Smooth muscle cell (in vitro differentiated cells): Measurements from ENCODE around the gene CACNA1I. TPM values are rescaled to one million over a fixed set of nuclear protein-coding genes. Genes with fewer than 3 reads are reported as not detected.

Experiments used
- DNase-seq: peaks from one replicate; lab custom pipeline; 2025; ENCODE audit not compliant: unreplicated experiment; lab: John Stamatoyannopoulos, UW
- H2AFZ ChIP-seq: fragments of 200-600 bp; sonication (generic); 2 replicates; pipeline ENCODE4 v1.6.0; 2016; ENCODE audit warnings: antibody characterized with exemption, low read depth, mild to moderate bottlenecking
- H3F3A ChIP-seq: fragments of 200-600 bp; sonication (generic); 2 replicates; pipeline ENCODE4 v1.6.0; 2017; ENCODE audit warnings: antibody characterized with exemption, low read depth
- H3K27ac ChIP-seq: fragments of 200-600 bp; sonication (generic); 2 replicates; pipeline ENCODE4 v1.5.1; 2016; ENCODE audit warnings: low read depth, mild to moderate bottlenecking
- H3K27me3 ChIP-seq: fragments of 200-600 bp; sonication (generic); 2 replicates; pipeline ENCODE4 v1.6.1; 2016; ENCODE audit warnings: low read depth, mild to moderate bottlenecking
- H3K36me3 ChIP-seq: fragments of 200-600 bp; sonication (generic); 2 replicates; pipeline ENCODE4 v1.5.1; 2016; ENCODE audit warnings: low read depth
- H3K4me1 ChIP-seq: fragments of 200-600 bp; sonication (generic); 2 replicates; pipeline ENCODE4 v1.5.1; 2016; ENCODE audit warnings: low read depth
- H3K4me2 ChIP-seq: fragments of 200-600 bp; sonication (generic); 2 replicates; pipeline ENCODE4 v1.6.0; 2016; ENCODE audit warnings: mild to moderate bottlenecking
- H3K4me3 ChIP-seq: fragments of 200-600 bp; sonication (generic); 2 replicates; pipeline ENCODE4 v1.5.1; 2016; ENCODE audit warnings: mild to moderate bottlenecking
- H3K79me2 ChIP-seq: fragments of 200-600 bp; sonication (generic); 2 replicates; pipeline ENCODE4 v1.6.0; 2016; ENCODE audit warnings: low read depth, mild to moderate bottlenecking
- H3K9ac ChIP-seq: fragments of 200-600 bp; sonication (generic); 2 replicates; pipeline ENCODE4 v1.6.0; 2016; ENCODE audit warnings: low read depth
- H3K9me3 ChIP-seq: fragments of 200-600 bp; sonication (generic); replicated peaks from 2 replicates; pipeline ENCODE4 v1.5.1; 2016; ENCODE audit warnings: low read depth
- H4K20me1 ChIP-seq: fragments of 200-600 bp; sonication (generic); 2 replicates; pipeline ENCODE4 v1.6.0; 2016; ENCODE audit warnings: low read depth
- CTCF ChIP-seq: fragments of 200-600 bp; sonication (generic); IDR thresholded peaks from 2 replicates; pipeline ENCODE4 v1.5.1; 2017; ENCODE audit warnings: borderline replicate concordance, mild to moderate bottlenecking, antibody characterized with exemption; ENCODE audit not compliant: insufficient read depth, poor library complexity, severe bottlenecking
- WGBS: methylation state at CpG from one replicate; pipeline ENCODE4 v1.1.7; 2016; ENCODE audit warnings: low lambda C conversion rate; 5-methylcytosine and 5-hydroxymethylcytosine counted together
- polyA plus RNA-seq: library from polyadenylated mRNA; unstranded; fragments of >200 nt; fragmentation: Nextera tagmentation; extraction: Ambion mirVana; gene quantifications from 2 replicates; pipeline ENCODE4 v1.2.1, GENCODE V29; 2016
- total RNA-seq: library from RNA; depleted of rRNA; stranded (reverse); fragments of >200 nt; gene quantifications from 2 replicates; pipeline ENCODE4 v1.2.3, GENCODE V29; 2014

Gene CACNA1I
- total and polyA plus RNA-seq, 2 experiments from 2014 or later = not detected

- no peaks in the 10 kb centered on the region for H3K36me3 ChIP-seq
- H3F3A ChIP-seq = no peaks in the 10 kb centered on the region
- no peak overlapping the region for H3K27ac ChIP-seq
- H4K20me1 ChIP-seq = no peaks in the 10 kb centered on the region
- H3K79me2 ChIP-seq = no peaks in the 10 kb centered on the region
- H3K9me3 ChIP-seq = no peaks in the 10 kb centered on the region
- H3K4me2 ChIP-seq = no peak overlapping the region
- H3K9ac ChIP-seq = no peak overlapping the region
- no peak overlapping the region for H3K4me3 ChIP-seq
- peaks cover 21% of the 10 kb centered on the region for H3K27me3 ChIP-seq
- H3K4me1 ChIP-seq = no peaks in the 10 kb centered on the region
- TF ChIP-seq CTCF = no peak
- DNase-seq = no peak
- WGBS = 78% methylated on average over 3 of the region's 3 CpGs
- H2AFZ ChIP-seq = no peak overlapping the region
These were observed 32.8 kb downstream of the CACNA1I start for GRCh38 chr22:39603345-39603744.

GRCh38 chr22:39610246-39610645, 39.7 kb downstream of the CACNA1I start:
- H3K36me3 ChIP-seq = no peaks in the 10 kb centered on the region
- no peak overlapping the region for H2AFZ ChIP-seq
- H3K4me2 ChIP-seq = no peak overlapping the region
- no peaks in the 10 kb centered on the region for H3F3A ChIP-seq
- H4K20me1 ChIP-seq = no peaks in the 10 kb centered on the region
- no peak for TF ChIP-seq CTCF
- peaks cover 6% of the 10 kb centered on the region for H3K27me3 ChIP-seq
- H3K4me1 ChIP-seq = no peaks in the 10 kb centered on the region
- no peak overlapping the region for H3K9ac ChIP-seq
- H3K79me2 ChIP-seq = no peaks in the 10 kb centered on the region
- no peaks in the 10 kb centered on the region for H3K9me3 ChIP-seq
- DNase-seq = no peak
- H3K27ac ChIP-seq = no peak overlapping the region
- 87% methylated on average over 8 of the region's 8 CpGs for WGBS
- H3K4me3 ChIP-seq = no peak overlapping the region

- 71% methylated on average over 7 of the region's 7 CpGs for WGBS
- Histone ChIP-seq H3K4me3 (no peak overlapping the region), H3F3A (no peaks in the 10 kb centered on the region), H3K9me3 (no peaks in the 10 kb centered on the region), H3K9ac (no peak overlapping the region), H3K27me3 (peaks cover 9% of the 10 kb centered on the region), H3K4me2 (no peak overlapping the region), H3K36me3 (no peaks in the 10 kb centered on the region), H3K79me2 (no peaks in the 10 kb centered on the region), H3K27ac (no peak overlapping the region), H4K20me1 (no peaks in the 10 kb centered on the region), H2AFZ (no peak overlapping the region), H3K4me1 (no peaks in the 10 kb centered on the region)
- no peak for TF ChIP-seq CTCF
- no peak for DNase-seq
These were observed 40.2 kb downstream of the CACNA1I start for GRCh38 chr22:39610766-39611165.

- Histone ChIP-seq H3K9ac (no peak overlapping the region), H3K36me3 (no peaks in the 10 kb centered on the region), H3K79me2 (no peaks in the 10 kb centered on the region), H3K4me3 (no peak overlapping the region), H3K9me3 (no peaks in the 10 kb centered on the region), H3F3A (no peaks in the 10 kb centered on the region), H4K20me1 (no peaks in the 10 kb centered on the region), H3K4me2 (no peak overlapping the region), H2AFZ (no peak overlapping the region), H3K27me3 (peaks cover 12% of the 10 kb centered on the region), H3K27ac (no peak overlapping the region), H3K4me1 (no peaks in the 10 kb centered on the region)
- no peak for TF ChIP-seq CTCF
- DNase-seq = no peak
- 96% methylated on average over 4 of the region's 4 CpGs for WGBS
These were observed 40.8 kb downstream of the CACNA1I start for GRCh38 chr22:39611360-39611759.
